Measurements from ENCODE around the gene CA9. TPM values are rescaled to one million over a fixed set of nuclear protein-coding genes. Genes with fewer than 3 reads are reported as not detected.

The CA9 gene
- total and polyA plus RNA-seq, 2 donors (not counting 3 experiments of a cell fraction or from before 2014, with no cell fraction given) = 0.18 TPM; not detected in 1

- no TSS peak for BruUV-seq (replicated peaks)
- FAIRE-seq (no peak), DNase-seq (ENCODE audit: low read depth, low spot score) (no peak)
- Histone ChIP-seq H3K4me2 (ENCODE audit: insufficient read depth, low read length) (no peak overlapping the region), H3K27me3 (ENCODE audit: control insufficient read depth in 2 of 2, insufficient read depth in 2 of 2, low read length in 2 of 2) (no peaks in the 10 kb centered on the region), H3K27ac (ENCODE audit: insufficient read depth, low read depth, low read length) (no peak overlapping the region), H3K4me3 (replicated peaks in 1 of 3; ENCODE audit: insufficient read depth in 1 of 3, low read depth in 1 of 3, low read length in 3 of 3) (no peak overlapping the region), H4K20me1 (replicated peaks; ENCODE audit: control insufficient read depth, extremely low read depth, insufficient read depth, low read length) (no peaks in the 10 kb centered on the region), H3K9me1 (replicated peaks; ENCODE audit: control insufficient read depth, extremely low read depth, insufficient read depth, low read length) (no peaks in the 10 kb centered on the region), H3K9ac (replicated peaks; ENCODE audit: extremely low read depth, insufficient read depth, low read length) (no peak overlapping the region), H3K79me2 (ENCODE audit: control insufficient read depth, insufficient read depth, low read length) (no peaks in the 10 kb centered on the region), H3K9me3 (replicated peaks; ENCODE audit: control insufficient read depth, insufficient read depth, low read length) (no peaks in the 10 kb centered on the region), H3K36me3 (ENCODE audit: control insufficient read depth in 2 of 2, extremely low read depth in 1 of 2, insufficient read depth in 2 of 2, low read length in 2 of 2) (peaks cover 46 to 58% of the 10 kb centered on the region in 2 experiments), H2AFZ (ENCODE audit: low read depth, low read length) (no peak overlapping the region), H3K4me1 (ENCODE audit: control insufficient read depth, extremely low read depth, insufficient read depth, low read length) (no peaks in the 10 kb centered on the region)
- TF ChIP-seq POLR2AphosphoS5 (IDR thresholded peaks at IDR 0.05; ENCODE audit: insufficient read depth, low read depth, low read length) (no peak), EZH2 (IDR thresholded peaks at IDR 0.05; ENCODE audit: borderline replicate concordance, low read depth, low read length, severe bottlenecking) (no peak), FOS (IDR thresholded peaks at IDR 0.05; ENCODE audit: borderline replicate concordance, insufficient read depth, low read length) (no peak), CTCF (IDR thresholded peaks at IDR 0.05; ENCODE audit: extremely low read depth in 1 of 2, insufficient read depth in 1 of 2, low read depth in 1 of 2, low read length in 2 of 2) (no peak), POLR2A (IDR thresholded peaks at IDR 0.05; ENCODE audit: low read depth, low read length) (no peak), GATA2 (IDR thresholded peaks at IDR 0.05; ENCODE audit: insufficient read depth, insufficient read length, low read depth, low read length) (no peak), MYC (IDR thresholded peaks at IDR 0.05; ENCODE audit: low read depth, low read length) (no peak), JUN (IDR thresholded peaks at IDR 0.05; ENCODE audit: borderline replicate concordance, insufficient read depth, insufficient read length, low read depth) (no peak)
- TF ChIP-seq, protein P1, sequence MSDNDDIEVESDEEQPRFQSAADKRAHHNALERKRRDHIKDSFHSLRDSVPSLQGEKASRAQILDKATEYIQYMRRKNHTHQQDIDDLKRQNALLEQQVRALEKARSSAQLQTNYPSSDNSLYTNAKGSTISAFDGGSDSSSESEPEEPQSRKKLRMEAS (IDR thresholded peaks at IDR 0.05; ENCODE audit: insufficient read depth, insufficient read length) = no peak
- ChIA-PET POLR2A (no interaction called here), CTCF (interaction anchor here (1.2 to 13.5 kb wide), 10 partner anchors 8 to 36 kb away, joined by 5 to 227 read pairs (median 16); partner anchors contain the start of genes ARHGEF39, CCDC107 and RMRP)
- dilution Hi-C loops (cut with MboI; ENCODE audit: extremely low pct_ligation_motif_present, low sequenced_read_pairs) = no loop called here
- intact Hi-C loops (cut with micrococcal nuclease) = no loop called here
Observed at GRCh38 chr9:35697486-35697885, 23.8 kb downstream of the CA9 start.
